Body of pancreas (tissue), 4 donors: Measurements from ENCODE around the gene GMDS. TPM values are rescaled to one million over a fixed set of nuclear protein-coding genes. Genes with fewer than 3 reads are reported as not detected.

Source experiments
- ATAC-seq: fragments of 150-250 bp; one replicate; pipeline ENCODE4 v1.9.1; 2016
- DNase-seq, 4 donors: peaks; one replicate each; pipeline ENCODE4 v3.0.0-alpha.2; 2019
- H3K27ac ChIP-seq, 4 donors: fragments of 200-600 bp; sonication (generic); 1 replicate in 3 of 4; 2 replicates in 1 of 4; pipeline versions ENCODE4 v1.5.1 to v1.6.1; 2016 to 2019; ENCODE audit warnings: mild to moderate bottlenecking in 1 of 4, mixed read lengths in 1 of 4, moderate library complexity in 1 of 4
- H3K27me3 ChIP-seq, 2 donors: fragments of 200-600 bp; sonication (generic); one replicate each; pipeline ENCODE4 v1.6.0; 2016; ENCODE audit warnings: mild to moderate bottlenecking in 1 of 2
- H3K36me3 ChIP-seq, 2 donors: fragments of 200-600 bp; sonication (generic); replicated peaks in 1 of 2; 2 replicates each; pipeline ENCODE4 v1.5.1; 2016; ENCODE audit warnings: low read depth in 2 of 2; ENCODE audit not compliant: insufficient read depth in 1 of 2
- H3K4me1 ChIP-seq: fragments of 200-600 bp; sonication (generic); one replicate; pipeline ENCODE4 v1.6.0; 2016
- H3K4me3 ChIP-seq, 2 donors: fragments of 200-600 bp; sonication (generic); 1 replicate in 1 of 2; 2 replicates in 1 of 2; pipeline ENCODE4 v1.5.1; 2016 to 2019
- H3K9me3 ChIP-seq, 3 donors: fragments of 200-600 bp; sonication (generic); 1 replicate in 2 of 3; 2 replicates in 1 of 3; pipeline ENCODE4 v1.5.1; 2016
- CTCF ChIP-seq, 7 experiments: fragments of 450-650 bp in 4 of 7; fragments of 200-600 bp in 3 of 7; sonication (generic) in 3 of 7; IDR thresholded peaks; one replicate each; pipeline ENCODE4 v1.5.1; 2016 to 2019; ENCODE audit warnings: antibody characterized with exemption in 7 of 7
- POLR2A ChIP-seq, 3 donors: fragments of 450-650 bp; IDR thresholded peaks; one replicate each; pipeline ENCODE4 v1.6.1; 2016; ENCODE audit warnings: antibody characterized with exemption in 3 of 3, mild to moderate bottlenecking in 2 of 3
- WGBS, 2 donors: methylation state at CpG; one replicate each; pipeline ENCODE4 v1.1.5; 2017; 5-methylcytosine and 5-hydroxymethylcytosine counted together
- intact Hi-C: fragments of 100-400 bp; cut with DNase I; formaldehyde crosslinking; loops from one replicate; pipeline ENCODE4 v1.15.1; 2023
- total RNA-seq, 2 donors: library from RNA; depleted of rRNA; stranded (reverse); fragments of >200 nt; gene quantifications; one replicate each; pipeline ENCODE4 v1.1.0, GENCODE V29; 2016

Gene GMDS
- total RNA-seq, 2 donors from 2014 or later = 34.5 to 63.3 TPM

- no peak overlapping the region for H3K4me3 ChIP-seq
- no peaks in the 10 kb centered on the region for H3K27me3 ChIP-seq
- peaks cover under 1% of the 10 kb centered on the region for H3K4me1 ChIP-seq
- DNase-seq (no peak), ATAC-seq (no peak)
- TF ChIP-seq POLR2A (IDR thresholded peaks at IDR 0.05) (no peak), CTCF (IDR thresholded peaks at IDR 0.05) (no peak)
- 93 to 99% methylated on average over 5 of the region's 5 CpGs for WGBS, 2 donors
- intact Hi-C loops = no loop called here
- no peak overlapping the region for H3K27ac ChIP-seq
- no peaks in the 10 kb centered on the region for H3K9me3 ChIP-seq
- H3K36me3 ChIP-seq = no peaks in the 10 kb centered on the region
These were observed 530.8 kb downstream of the GMDS start for GRCh38 chr6:1714654-1715053.

- DNase-seq (no peak), ATAC-seq (no peak)
- intact Hi-C loops = no loop called here
- no peaks in the 10 kb centered on the region for H3K27me3 ChIP-seq
- 88 to 89% methylated on average over 14 to 16 of the region's 16 CpGs for WGBS, 2 donors
- H3K27ac ChIP-seq = no peak overlapping the region
- peaks cover 8% of the 10 kb centered on the region for H3K4me1 ChIP-seq
- no peaks in the 10 kb centered on the region for H3K36me3 ChIP-seq
- H3K4me3 ChIP-seq = no peak overlapping the region
- no peaks in the 10 kb centered on the region for H3K9me3 ChIP-seq
- TF ChIP-seq POLR2A (IDR thresholded peaks at IDR 0.05) (no peak), CTCF (IDR thresholded peaks at IDR 0.05) (no peak)
These were observed 532.3 kb downstream of the GMDS start for GRCh38 chr6:1713016-1713600.

- H3K27ac ChIP-seq = no peak overlapping the region
- 89 to 92% methylated on average over 3 of the region's 3 CpGs for whole genome bisulfite sequencing, 2 donors
These were observed 533.0 kb downstream of the GMDS start for GRCh38 chr6:1712451-1712850.

GRCh38 chr6:1711136-1711535 is 534.3 kb downstream of the GMDS start:
- TF ChIP-seq POLR2A (IDR thresholded peaks at IDR 0.05) = no peak
- no peak for TF ChIP-seq CTCF (IDR thresholded peaks at IDR 0.05)
- H3K27me3 ChIP-seq = no peaks in the 10 kb centered on the region
- ATAC-seq (no peak), DNase-seq (no peak)
- intact Hi-C loops = no loop called here
- H3K4me1 ChIP-seq = peaks cover 8% of the 10 kb centered on the region
- no peak overlapping the region for H3K4me3 ChIP-seq
- no peak overlapping the region for H3K27ac ChIP-seq
- no peaks in the 10 kb centered on the region for H3K36me3 ChIP-seq
- H3K9me3 ChIP-seq = no peaks in the 10 kb centered on the region
- WGBS, 2 donors = 81 to 96% methylated on average over 6 of the region's 6 CpGs

More at GRCh38 chr6:1712451-1712850, 533.0 kb downstream of the GMDS start:
- no peak overlapping the region for H3K4me3 ChIP-seq
- H3K27me3 ChIP-seq = no peaks in the 10 kb centered on the region
- TF ChIP-seq POLR2A (IDR thresholded peaks at IDR 0.05) = no peak
- no peak for TF ChIP-seq CTCF (IDR thresholded peaks at IDR 0.05)
- intact Hi-C loops = no loop called here
- H3K4me1 ChIP-seq = peaks cover 8% of the 10 kb centered on the region
- no peaks in the 10 kb centered on the region for H3K36me3 ChIP-seq
- no peaks in the 10 kb centered on the region for H3K9me3 ChIP-seq
- ATAC-seq (no peak), DNase-seq (no peak)

GRCh38 chr6:1709234-1709641 is 536.2 kb downstream of the GMDS start:
- Histone ChIP-seq H3K4me3 (no peak overlapping the region), H3K4me1 (peaks cover 8% of the 10 kb centered on the region), H3K27ac (peak overlapping the region in 2 of 4 donors; percentile 31 to 38), H3K27me3 (no peaks in the 10 kb centered on the region), H3K9me3 (no peaks in the 10 kb centered on the region), H3K36me3 (no peaks in the 10 kb centered on the region)
- intact Hi-C loops = no loop called here
- peak in 3 of 4 donors; percentile 18 to 53 (median 35) for DNase-seq
- ATAC-seq = peak; percentile 64
- 59 to 73% methylated on average over 3 to 8 of the region's 8 CpGs for WGBS, 2 donors
- TF ChIP-seq CTCF (IDR thresholded peaks at IDR 0.05) (no peak), POLR2A (IDR thresholded peaks at IDR 0.05) (no peak)
